ENCODE measurements around the gene NTSR2. TPM values are rescaled to one million over a fixed set of nuclear protein-coding genes. Genes with fewer than 3 reads are reported as not detected.

The NTSR2 gene
- total RNA-seq, 1 donor from 2014 or later, result not detected

DNA sequence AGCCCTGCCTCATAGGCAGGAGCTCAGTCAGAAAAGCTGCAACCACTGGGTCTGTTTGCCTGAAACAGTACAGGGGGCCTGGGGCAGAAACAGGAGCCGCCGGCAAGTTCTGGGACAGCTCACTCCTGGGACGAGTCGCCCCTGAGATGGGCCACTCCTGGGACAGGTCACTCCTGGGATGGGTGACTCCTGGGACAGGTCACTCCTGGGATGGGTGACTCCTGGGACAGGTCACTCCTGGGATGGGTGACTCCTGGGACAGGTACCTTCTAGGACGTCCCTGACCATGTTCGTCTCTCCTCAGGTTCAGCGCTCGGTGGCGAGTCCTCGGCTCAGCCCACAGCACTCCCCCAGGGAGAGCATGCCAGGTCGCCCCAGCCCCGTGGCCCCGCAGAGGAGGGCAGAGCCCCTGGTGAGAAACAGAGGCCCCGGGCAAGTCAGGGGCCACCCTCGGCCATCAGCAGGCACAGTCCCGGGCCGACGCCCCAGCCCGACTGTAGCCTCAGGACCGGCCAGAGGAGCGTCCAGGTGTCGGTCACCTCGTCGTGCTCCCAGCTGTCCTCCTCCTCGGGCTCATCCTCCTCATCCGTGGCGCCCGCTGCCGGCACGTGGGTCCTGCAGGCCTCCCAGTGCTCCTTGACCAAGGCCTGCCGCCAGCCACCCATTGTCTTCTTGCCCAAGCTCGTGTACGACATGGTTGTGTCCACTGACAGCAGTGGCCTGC is 51.8 kb downstream of the NTSR2 start:
- DNase-seq (ENCODE audit: low read depth) (no peak), FAIRE-seq (peak; percentile 94)
- Histone ChIP-seq H3K36me3 (ENCODE audit: control insufficient read depth, insufficient read depth, low read length) (no peaks in the 10 kb centered on the region), H3K27me3 (ENCODE audit: control insufficient read depth, insufficient read depth, low read length) (no peaks in the 10 kb centered on the region), H3K4me3 (ENCODE audit: low read depth, low read length) (no peak overlapping the region)
- TF ChIP-seq, protein P1, sequence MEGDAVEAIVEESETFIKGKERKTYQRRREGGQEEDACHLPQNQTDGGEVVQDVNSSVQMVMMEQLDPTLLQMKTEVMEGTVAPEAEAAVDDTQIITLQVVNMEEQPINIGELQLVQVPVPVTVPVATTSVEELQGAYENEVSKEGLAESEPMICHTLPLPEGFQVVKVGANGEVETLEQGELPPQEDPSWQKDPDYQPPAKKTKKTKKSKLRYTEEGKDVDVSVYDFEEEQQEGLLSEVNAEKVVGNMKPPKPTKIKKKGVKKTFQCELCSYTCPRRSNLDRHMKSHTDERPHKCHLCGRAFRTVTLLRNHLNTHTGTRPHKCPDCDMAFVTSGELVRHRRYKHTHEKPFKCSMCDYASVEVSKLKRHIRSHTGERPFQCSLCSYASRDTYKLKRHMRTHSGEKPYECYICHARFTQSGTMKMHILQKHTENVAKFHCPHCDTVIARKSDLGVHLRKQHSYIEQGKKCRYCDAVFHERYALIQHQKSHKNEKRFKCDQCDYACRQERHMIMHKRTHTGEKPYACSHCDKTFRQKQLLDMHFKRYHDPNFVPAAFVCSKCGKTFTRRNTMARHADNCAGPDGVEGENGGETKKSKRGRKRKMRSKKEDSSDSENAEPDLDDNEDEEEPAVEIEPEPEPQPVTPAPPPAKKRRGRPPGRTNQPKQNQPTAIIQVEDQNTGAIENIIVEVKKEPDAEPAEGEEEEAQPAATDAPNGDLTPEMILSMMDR (IDR thresholded peaks at IDR 0.05; ENCODE audit: insufficient read depth, low read length, severe bottlenecking), result no peak

DNA sequence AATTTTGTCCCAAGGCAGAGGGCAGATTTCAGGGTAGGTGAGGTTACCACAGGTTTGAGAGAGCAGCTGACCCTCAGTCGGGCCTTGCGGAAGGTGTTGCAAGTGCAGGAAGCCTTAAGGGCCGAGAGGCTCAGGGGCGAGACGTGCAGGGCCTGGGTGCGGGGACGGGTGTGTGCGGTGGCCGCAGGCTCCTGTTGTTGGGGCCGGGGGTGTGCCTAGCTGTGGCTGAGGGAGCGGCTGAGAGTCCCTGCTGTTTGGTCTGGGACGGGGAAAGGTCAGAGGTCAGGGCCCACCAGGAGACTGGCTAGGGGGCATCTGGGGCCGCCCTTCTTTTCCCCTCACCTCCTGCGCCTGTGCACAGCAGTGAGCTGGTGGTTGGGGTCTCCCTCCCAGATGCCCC is 52.5 kb downstream of the NTSR2 start:
- no peak for DNase-seq (ENCODE audit: low read depth)
- no peak for FAIRE-seq
- Histone ChIP-seq H3K27me3 (ENCODE audit: control insufficient read depth, insufficient read depth, low read length) (no peaks in the 10 kb centered on the region), H3K4me3 (ENCODE audit: low read depth, low read length) (no peak overlapping the region), H3K36me3 (ENCODE audit: control insufficient read depth, insufficient read depth, low read length) (no peaks in the 10 kb centered on the region)
- TF ChIP-seq, protein P1 (IDR thresholded peaks at IDR 0.05; ENCODE audit: insufficient read depth, low read length, severe bottlenecking), result no peak

DNA sequence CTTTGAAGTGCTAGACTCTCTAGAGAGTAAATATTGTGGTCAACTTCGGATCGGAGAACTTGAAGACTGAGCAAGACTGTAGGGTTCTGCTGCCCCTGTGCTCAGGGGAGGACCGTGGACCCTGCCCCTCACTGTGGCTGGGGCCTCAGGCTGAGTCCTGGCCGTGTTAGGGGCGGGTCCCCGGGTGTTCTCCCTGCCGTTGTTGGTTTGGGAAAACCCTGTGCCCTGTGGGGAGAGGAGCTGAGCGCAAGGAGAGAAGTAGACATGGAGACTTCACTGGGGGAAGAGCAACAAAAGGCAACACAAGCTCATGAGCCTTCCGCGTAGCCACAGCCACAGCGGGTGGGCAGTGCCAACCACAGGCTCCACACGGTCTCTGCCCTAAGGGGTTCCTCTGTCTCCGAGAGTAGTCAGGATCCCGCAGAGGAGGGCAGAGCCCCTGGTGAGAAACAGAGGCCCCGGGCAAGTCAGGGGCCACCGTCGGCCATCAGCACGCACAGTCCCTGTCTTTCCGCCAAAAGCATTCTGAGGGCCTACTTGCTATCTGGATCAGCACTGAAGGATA is 53.1 kb downstream of the NTSR2 start:
- Histone ChIP-seq H3K4me3 (ENCODE audit: low read depth, low read length) (no peak overlapping the region), H3K27me3 (ENCODE audit: control insufficient read depth, insufficient read depth, low read length) (no peaks in the 10 kb centered on the region), H3K36me3 (ENCODE audit: control insufficient read depth, insufficient read depth, low read length) (no peaks in the 10 kb centered on the region)
- DNase-seq (ENCODE audit: low read depth) (no peak), FAIRE-seq (no peak)
- TF ChIP-seq, protein P1 (IDR thresholded peaks at IDR 0.05; ENCODE audit: insufficient read depth, low read length, severe bottlenecking), result no peak

DNA sequence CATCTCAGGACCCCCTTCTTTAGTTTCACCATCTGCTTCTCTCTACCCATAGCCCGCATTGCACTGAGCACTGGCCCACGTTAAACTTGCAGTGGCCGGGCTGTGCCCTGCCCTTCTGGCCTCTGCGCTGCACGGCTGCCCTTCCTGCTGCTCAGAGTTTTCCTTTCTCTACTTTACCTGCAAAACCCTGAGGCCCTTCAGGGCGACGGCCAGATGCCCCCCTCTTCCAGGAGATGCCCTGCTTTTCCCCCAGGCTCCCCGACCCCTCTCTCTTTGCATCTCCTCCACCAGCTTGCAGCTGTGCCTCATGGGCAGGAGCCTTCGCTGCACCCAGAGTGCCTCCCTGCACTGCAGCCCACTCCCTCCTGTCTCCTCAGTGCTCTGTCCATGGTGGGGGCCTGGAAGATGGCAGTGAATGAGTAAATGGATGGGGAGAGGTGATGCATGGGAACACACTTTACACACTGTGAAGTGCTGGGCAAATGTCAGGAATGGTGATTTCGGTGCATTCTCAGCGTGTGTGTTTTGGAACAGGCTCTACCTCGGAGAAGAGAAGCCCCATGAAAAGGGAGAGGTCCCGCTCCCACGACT is 53.8 kb downstream of the NTSR2 start:
- FAIRE-seq, result peak; percentile 68
- TF ChIP-seq, protein P1 (IDR thresholded peaks at IDR 0.05; ENCODE audit: insufficient read depth, low read length, severe bottlenecking), result no peak
- DNase-seq (ENCODE audit: low read depth), result no peak
- Histone ChIP-seq H3K27me3 (ENCODE audit: control insufficient read depth, insufficient read depth, low read length) (no peaks in the 10 kb centered on the region), H3K4me3 (ENCODE audit: low read depth, low read length) (no peak overlapping the region), H3K36me3 (ENCODE audit: control insufficient read depth, insufficient read depth, low read length) (no peaks in the 10 kb centered on the region)

DNA sequence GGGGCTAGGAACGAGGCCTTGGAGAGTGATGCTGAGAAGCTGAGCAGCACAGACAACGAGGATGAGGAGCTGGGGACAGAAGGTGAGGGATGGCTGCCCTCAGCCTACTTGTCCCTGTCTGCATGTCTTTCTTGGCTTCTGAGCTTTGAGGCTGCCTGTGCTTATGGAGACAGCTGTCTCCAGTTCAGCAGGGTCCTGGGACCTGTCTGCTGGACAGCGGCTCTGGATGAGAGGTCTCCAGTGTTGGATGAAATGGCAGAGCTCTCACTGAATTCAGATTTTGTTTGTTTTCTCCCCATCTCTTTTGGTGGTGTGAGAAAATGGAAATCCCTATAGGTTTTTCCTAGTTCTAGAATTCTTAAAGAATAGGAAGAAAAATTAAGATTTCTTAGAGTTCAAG is 54.8 kb downstream of the NTSR2 start:
- Histone ChIP-seq H3K36me3 (ENCODE audit: control insufficient read depth, insufficient read depth, low read length) (no peaks in the 10 kb centered on the region), H3K27me3 (ENCODE audit: control insufficient read depth, insufficient read depth, low read length) (no peaks in the 10 kb centered on the region), H3K4me3 (ENCODE audit: low read depth, low read length) (no peak overlapping the region)
- no peak for FAIRE-seq
- TF ChIP-seq, protein P1 (IDR thresholded peaks at IDR 0.05; ENCODE audit: insufficient read depth, low read length, severe bottlenecking), result no peak
- DNase-seq (ENCODE audit: low read depth), result no peak
